GM13976 (cell line): ENCODE results near the gene EFCAB11.

ENCODE experiments used
- DNase-seq: peaks from one replicate; pipeline ENCODE4 v3.0.0; 2012; ENCODE audit warnings: low spot score
- in situ Hi-C: fragments of 300-500 bp; cut with MboI; formaldehyde crosslinking; loops from one replicate; pipeline ENCODE4 v1.12.0; 2022; ENCODE audit warnings: low sequenced_read_pairs, mixed read lengths, inconsistent platforms; ENCODE audit not compliant: unreplicated experiment
- TF ChIP-seq, protein P1 (sequence below): IDR thresholded peaks from 2 replicates; pipeline ENCODE4 v1.5.1; 2012; ENCODE audit warnings: borderline replicate concordance, mild to moderate bottlenecking; ENCODE audit not compliant: insufficient read depth; ENCODE audit errors: extremely low read depth, missing control alignments, control extremely low read depth

EFCAB11 gene

DNA sequence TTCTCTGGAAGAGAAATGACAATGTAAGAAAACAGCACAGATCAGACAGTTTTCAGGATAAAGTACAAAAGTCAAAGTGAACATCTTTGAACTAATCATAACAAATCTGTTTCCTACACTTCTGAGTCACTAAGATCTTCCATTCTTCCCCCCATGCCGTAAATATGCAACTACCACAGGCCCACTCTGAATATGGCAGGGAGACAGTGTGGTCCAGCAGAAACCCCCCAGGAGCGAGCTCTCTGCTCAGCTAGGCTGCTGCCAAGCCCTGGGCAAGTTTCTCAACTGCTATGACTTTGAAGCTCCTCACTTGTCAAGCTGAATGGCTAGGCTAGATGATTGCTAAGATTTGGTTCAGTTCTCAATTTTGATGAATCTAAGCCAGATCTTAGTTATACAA, 148.1 kb downstream of the EFCAB11 start:
- TF ChIP-seq, protein P1, sequence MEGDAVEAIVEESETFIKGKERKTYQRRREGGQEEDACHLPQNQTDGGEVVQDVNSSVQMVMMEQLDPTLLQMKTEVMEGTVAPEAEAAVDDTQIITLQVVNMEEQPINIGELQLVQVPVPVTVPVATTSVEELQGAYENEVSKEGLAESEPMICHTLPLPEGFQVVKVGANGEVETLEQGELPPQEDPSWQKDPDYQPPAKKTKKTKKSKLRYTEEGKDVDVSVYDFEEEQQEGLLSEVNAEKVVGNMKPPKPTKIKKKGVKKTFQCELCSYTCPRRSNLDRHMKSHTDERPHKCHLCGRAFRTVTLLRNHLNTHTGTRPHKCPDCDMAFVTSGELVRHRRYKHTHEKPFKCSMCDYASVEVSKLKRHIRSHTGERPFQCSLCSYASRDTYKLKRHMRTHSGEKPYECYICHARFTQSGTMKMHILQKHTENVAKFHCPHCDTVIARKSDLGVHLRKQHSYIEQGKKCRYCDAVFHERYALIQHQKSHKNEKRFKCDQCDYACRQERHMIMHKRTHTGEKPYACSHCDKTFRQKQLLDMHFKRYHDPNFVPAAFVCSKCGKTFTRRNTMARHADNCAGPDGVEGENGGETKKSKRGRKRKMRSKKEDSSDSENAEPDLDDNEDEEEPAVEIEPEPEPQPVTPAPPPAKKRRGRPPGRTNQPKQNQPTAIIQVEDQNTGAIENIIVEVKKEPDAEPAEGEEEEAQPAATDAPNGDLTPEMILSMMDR = no peak
- in situ Hi-C loops = no loop called here
- no peak for DNase-seq

DNA sequence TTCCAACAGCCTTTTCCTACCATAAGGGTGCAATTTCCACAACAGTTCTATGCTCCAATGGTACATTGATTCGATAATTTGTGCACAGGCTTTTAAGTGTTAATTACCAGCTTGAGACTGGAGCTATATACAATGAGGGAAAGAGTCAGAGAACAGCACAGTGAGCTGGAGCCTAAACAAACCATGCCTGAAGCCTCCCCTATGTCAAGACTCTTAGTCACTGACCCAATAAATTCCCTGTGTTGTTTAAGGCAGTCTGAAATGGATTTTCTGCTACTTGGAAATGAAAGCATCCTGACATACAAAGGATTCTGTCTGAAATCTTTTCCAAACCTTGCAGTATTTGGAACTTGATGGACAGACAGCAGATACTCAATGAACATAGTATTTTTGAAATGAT, 149.0 kb downstream of the EFCAB11 start:
- in situ Hi-C loops = no loop called here
- TF ChIP-seq, protein P1 = no peak
- DNase-seq = no peak

DNA sequence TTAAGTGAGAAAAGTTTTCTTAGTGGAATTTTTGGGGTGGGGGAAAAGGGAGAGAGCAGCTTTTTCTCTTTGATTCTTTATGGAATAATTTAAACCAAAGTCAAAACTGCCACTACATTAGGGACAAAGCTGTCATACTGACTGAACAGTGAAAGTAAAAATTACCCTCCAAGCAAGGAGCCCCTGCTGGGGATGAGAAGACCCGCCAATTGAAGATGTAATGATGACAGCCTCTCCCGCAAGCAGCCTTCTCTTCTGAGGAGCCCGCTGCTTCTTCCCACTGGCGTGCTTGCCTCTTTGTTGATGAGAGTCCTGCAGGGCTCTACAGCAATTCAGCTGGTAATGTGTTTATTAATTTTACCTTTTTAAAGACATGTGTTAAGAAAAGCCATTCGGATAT, 151.0 kb downstream of the EFCAB11 start:
- in situ Hi-C loops = no loop called here
- TF ChIP-seq, protein P1 = no peak
- no peak for DNase-seq

DNA sequence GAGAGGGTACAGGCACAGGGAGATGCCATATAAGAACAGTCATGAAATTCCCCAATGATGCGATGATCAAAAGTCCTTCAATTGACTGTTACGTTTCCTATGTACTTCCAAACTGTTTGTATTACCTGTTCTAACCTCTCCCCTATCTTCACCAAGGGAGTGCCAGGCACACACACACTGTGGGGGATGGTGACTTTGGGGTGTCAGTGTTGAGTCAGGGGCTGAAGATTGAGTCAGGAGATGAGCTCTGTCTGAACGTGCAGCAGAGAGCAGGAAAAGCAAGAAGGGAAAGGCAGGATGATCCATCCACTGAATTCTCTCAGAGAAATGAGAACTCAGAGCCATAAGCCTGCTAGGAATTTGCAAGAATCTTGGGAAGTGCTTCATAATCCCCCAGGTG, 153.4 kb downstream of the EFCAB11 start:
- in situ Hi-C loops = no loop called here
- DNase-seq = no peak
- TF ChIP-seq, protein P1 = no peak

DNA sequence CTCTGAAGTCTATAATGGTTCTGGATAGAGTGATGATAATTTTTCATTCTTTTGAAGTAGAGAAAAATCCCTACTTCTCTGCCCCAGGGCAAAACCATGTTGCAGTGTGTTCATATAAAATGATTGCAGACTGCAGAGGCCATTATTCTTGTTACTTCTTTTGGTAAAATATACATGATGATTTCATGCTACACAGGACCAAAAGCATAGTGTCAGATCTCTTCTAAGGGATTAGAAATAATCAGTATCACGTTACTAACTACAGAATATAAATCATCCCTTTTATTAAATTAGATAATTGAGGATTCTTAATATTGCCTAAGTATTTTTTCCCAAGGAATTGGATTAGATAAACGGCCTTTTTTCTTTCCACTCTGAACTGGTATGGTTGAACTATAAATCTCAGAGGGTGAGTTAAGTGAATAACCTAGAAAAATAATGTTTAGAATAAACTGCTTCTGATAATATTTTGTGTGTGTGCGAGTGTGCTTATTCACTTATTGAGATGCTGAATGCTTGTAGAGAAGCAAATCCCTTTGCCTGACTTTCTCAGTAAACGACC, 156.2 kb downstream of the EFCAB11 start:
- DNase-seq = no peak
- TF ChIP-seq, protein P1 = no peak
- in situ Hi-C loops = no loop called here

DNA sequence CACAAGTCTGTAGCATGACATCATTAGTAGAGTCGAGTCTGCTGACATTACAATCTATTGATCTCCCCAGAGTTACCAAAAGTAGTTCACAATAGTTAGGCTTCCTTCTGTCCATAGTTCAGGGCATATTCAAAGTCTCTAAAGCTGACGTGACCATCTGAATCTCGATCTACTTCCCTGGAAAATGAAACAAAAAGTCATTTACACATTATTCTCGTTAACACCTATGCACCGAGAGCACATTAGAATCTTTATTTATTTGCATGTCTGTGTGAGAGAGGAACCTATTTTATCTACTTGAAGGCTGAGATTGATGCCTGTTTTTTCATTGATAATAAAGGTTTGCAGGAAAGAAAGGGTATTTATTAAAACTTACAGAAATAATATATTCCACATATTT, 157.4 kb downstream of the EFCAB11 start:
- in situ Hi-C loops = no loop called here
- TF ChIP-seq, protein P1 = no peak
- DNase-seq = no peak
